ENCODE data around the gene NIPSNAP3A. TPM values are rescaled to one million over a fixed set of nuclear protein-coding genes. Genes with fewer than 3 reads are reported as not detected.
A peak's percentile ranks its signal among the peaks of the same experiment; 100 is the strongest.
"Not testable (repeated sequence)": the region's sequence is repeated elsewhere in the genome, so short reads cannot be mapped to it uniquely, and the experiment has no call there.

NIPSNAP3A gene
- total RNA-seq: 10 to 100 TPM in 3 of 4 donors, 1 to 10 TPM in 1; 7.9 to 30.5 (median 17.6) TPM

- no peaks in the 10 kb centered on the region for H3K9me3 ChIP-seq
- no peaks in the 10 kb centered on the region for H3K27me3 ChIP-seq
- H3K4me3 ChIP-seq: peak within 1 kb of the TSS; percentile 71 to 90 (median 80)
- H3K36me3 ChIP-seq: peaks cover 0 to 16% (median 0%) of the 10 kb centered on the region in 3 donors
- peak within 1 kb of the TSS; percentile 89 to 96 (median 96) for H3K27ac ChIP-seq
- H3K4me1 ChIP-seq: peaks cover 0 to 11% (median 0%) of the 10 kb centered on the region in 4 donors
- peak; percentile 88 to 95 (median 94) for DNase-seq
- TF ChIP-seq POLR2A (IDR thresholded peaks at IDR 0.05) (peak; percentile 32 to 54), CTCF (IDR thresholded peaks at IDR 0.05) (no peak)
Measured at GRCh38 chr9:104747565-104748358, at the start of gene NIPSNAP3A. NIPSNAP3A (plus strand) TSS chr9:104747683; CDS start chr9:104747793, 110 bp downstream.

- no peak for DNase-seq
- no peaks in the 10 kb centered on the region for H3K27me3 ChIP-seq
- no peaks in the 10 kb centered on the region for H3K36me3 ChIP-seq
- no peak overlapping the region for H3K4me3 ChIP-seq
- H3K4me1 ChIP-seq: no peaks in the 10 kb centered on the region
- H3K9me3 ChIP-seq: no peaks in the 10 kb centered on the region
- TF ChIP-seq POLR2A (IDR thresholded peaks at IDR 0.05) (no peak), CTCF (IDR thresholded peaks at IDR 0.05) (no peak)
- no peak overlapping the region for H3K27ac ChIP-seq
Measured at GRCh38 chr9:104700306-104700705, 47.2 kb upstream of the NIPSNAP3A start.

GRCh38 chr9:104708737-104709136 lies 38.7 kb upstream of the NIPSNAP3A start:
- not testable (repeated sequence) for H3K27ac ChIP-seq, H3K36me3 ChIP-seq, H3K4me1 ChIP-seq, DNase-seq, H3K4me3 ChIP-seq, H3K27me3 ChIP-seq, H3K9me3 ChIP-seq

GRCh38 chr9:104711604-104712003 lies 35.9 kb upstream of the NIPSNAP3A start:
- TF ChIP-seq CTCF (IDR thresholded peaks at IDR 0.05) (no peak), POLR2A (IDR thresholded peaks at IDR 0.05) (no peak)
- H3K4me3 ChIP-seq: no peak overlapping the region
- no peak overlapping the region for H3K27ac ChIP-seq
- no peaks in the 10 kb centered on the region for H3K27me3 ChIP-seq
- DNase-seq: no peak
- H3K9me3 ChIP-seq: no peaks in the 10 kb centered on the region
- no peaks in the 10 kb centered on the region for H3K4me1 ChIP-seq
- H3K36me3 ChIP-seq: no peaks in the 10 kb centered on the region

DNA sequence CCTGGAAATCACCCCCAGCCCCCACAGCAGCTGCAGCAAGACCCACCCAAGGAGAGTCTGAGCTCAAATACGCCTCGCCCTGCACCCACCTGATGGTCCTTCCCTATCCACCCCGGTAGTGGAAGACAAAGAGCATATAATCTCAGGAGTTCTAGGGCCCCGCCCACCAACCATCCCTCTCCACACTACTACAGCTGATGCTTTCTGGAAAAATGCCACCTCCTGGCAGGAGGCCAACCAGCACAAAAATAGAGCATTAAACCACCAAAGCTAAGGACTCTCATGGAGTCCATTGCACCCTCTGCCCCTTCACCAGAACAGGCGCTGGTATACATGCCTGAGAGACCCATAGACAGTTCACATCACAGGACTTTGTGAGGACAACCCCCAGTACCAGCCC lies 22.5 kb upstream of the NIPSNAP3A start:
- H3K4me1 ChIP-seq: no peaks in the 10 kb centered on the region
- no peaks in the 10 kb centered on the region for H3K9me3 ChIP-seq
- DNase-seq: no peak
- no peak overlapping the region for H3K4me3 ChIP-seq
- no peaks in the 10 kb centered on the region for H3K27me3 ChIP-seq
- H3K27ac ChIP-seq: no peak overlapping the region
- no peak for TF ChIP-seq POLR2A (IDR thresholded peaks at IDR 0.05)
- no peak for TF ChIP-seq CTCF (IDR thresholded peaks at IDR 0.05)
- H3K36me3 ChIP-seq: no peaks in the 10 kb centered on the region

DNA sequence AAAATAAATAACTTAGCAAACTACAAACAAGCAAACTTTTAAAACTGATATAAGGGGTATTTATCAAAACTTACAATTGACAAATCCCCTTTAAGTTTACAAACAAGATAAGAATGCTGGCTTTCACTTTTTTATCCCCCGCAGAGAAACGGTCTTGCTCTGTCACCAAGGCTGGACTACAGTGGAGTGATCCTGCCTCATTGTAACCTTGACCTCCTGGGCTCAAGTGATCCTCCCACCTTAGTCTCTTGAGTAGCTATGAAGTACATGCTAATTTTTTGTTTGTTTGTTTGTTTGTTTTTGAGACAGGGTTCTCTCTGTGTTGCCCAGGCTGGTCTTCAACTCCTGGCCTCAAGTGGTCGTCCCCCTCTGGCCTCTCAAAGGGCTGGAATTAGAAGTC lies 9.0 kb upstream of the NIPSNAP3A start:
- Histone ChIP-seq H3K9me3 (no peaks in the 10 kb centered on the region), H3K36me3 (no peaks in the 10 kb centered on the region), H3K27me3 (no peaks in the 10 kb centered on the region), H3K27ac (no peak overlapping the region), H3K4me1 (no peaks in the 10 kb centered on the region), H3K4me3 (no peak overlapping the region)
- DNase-seq: no peak
- TF ChIP-seq CTCF (IDR thresholded peaks at IDR 0.05) (no peak), POLR2A (IDR thresholded peaks at IDR 0.05) (no peak)

All from Peyer's patch (tissue), 4 donors.